Naive thymus-derived CD8-positive, alpha-beta T cell (primary cell): Measurements from ENCODE around the gene DYRK3. TPM values are rescaled to one million over a fixed set of nuclear protein-coding genes. Genes with fewer than 3 reads are reported as not detected.

ENCODE experiments used
- ATAC-seq, 2 donors: fragments of 150-1000 bp; cut with Tn5 transposase in 1 of 2; sonication (Bioruptor Pico), chemical (Tn5 transposase) in 1 of 2; 1 replicate in 1 of 2; 2 replicates in 1 of 2; pipeline ENCODE4 v1.10.0; 2021; ENCODE audit warnings: mild to moderate bottlenecking in 2 of 2, moderate library complexity in 2 of 2
- POLR2A ChIA-PET: fragments of 350-600 bp; sonication (Branson Sonifier 250); formaldehyde crosslinking; loops from one replicate; lab custom pipeline; 2021; ENCODE audit warnings: antibody characterized with exemption; lab: Charles Lee
- DNase-seq, 10 donors: peaks; one replicate each; pipeline versions ENCODE4 v3.0.0 to v3.0.0-alpha.2; 2020 to 2022
- H3K27ac Mint-ChIP-seq, 10 donors: one replicate each; pipeline ENCODE4 v1.8.0; 2020 to 2022; ENCODE audit warnings: mild to moderate bottlenecking in 10 of 10, mixed read lengths in 10 of 10, moderate library complexity in 4 of 10, inconsistent platforms in 1 of 10
- H3K27me3 Mint-ChIP-seq, 5 donors: one replicate each; pipeline ENCODE4 v1.8.0; 2021 to 2022; ENCODE audit warnings: mixed read lengths in 5 of 5
- H3K36me3 Mint-ChIP-seq, 3 donors: one replicate each; pipeline ENCODE4 v1.8.0; 2020 to 2022; ENCODE audit warnings: mixed read lengths in 3 of 3, mild to moderate bottlenecking in 2 of 3, inconsistent platforms in 1 of 3
- H3K4me1 Mint-ChIP-seq, 4 donors: one replicate each; pipeline ENCODE4 v1.8.0; 2021 to 2022; ENCODE audit warnings: mixed read lengths in 4 of 4
- H3K4me3 Mint-ChIP-seq, 10 donors: one replicate each; pipeline ENCODE4 v1.8.0; 2020 to 2022; ENCODE audit warnings: mild to moderate bottlenecking in 10 of 10, mixed read lengths in 10 of 10, moderate library complexity in 6 of 10, inconsistent platforms in 1 of 10
- H3K9me3 Mint-ChIP-seq, 9 donors: one replicate each; pipeline ENCODE4 v1.8.0; 2020 to 2022; ENCODE audit warnings: mixed read lengths in 9 of 9, mild to moderate bottlenecking in 3 of 9, inconsistent platforms in 1 of 9, moderate library complexity in 1 of 9
- polyA plus RNA-seq, 3 donors: library from polyadenylated mRNA; unstranded; fragments of 300-500 nt; fragmentation: Illumina TruSeq; gene quantifications; one replicate each; pipeline ENCODE4 v1.2.3, GENCODE V29; 2021
- total RNA-seq, 8 experiments: library from RNA in 2 of 8; stranded (reverse) in 2 of 8; gene quantifications; one replicate each; pipeline ENCODE4 v1.2.3 and lab custom pipeline; 2021 to 2026

DYRK3 gene
- total and polyA plus RNA-seq, 5 experiments from 2014 or later: 0.22 to 0.34 TPM; not detected in 3

GRCh38 chr1:206653715-206654459, 18.6 kb downstream of the DYRK3 start:
- Mint-ChIP-seq H3K27me3 (peaks cover 7 to 25% (median 15%) of the 10 kb centered on the region in 5 donors), H3K4me3 (no peak overlapping the region), H3K9me3 (no peaks in the 10 kb centered on the region), H3K36me3 (no peaks in the 10 kb centered on the region), H3K4me1 (peaks cover 6 to 15% (median 11%) of the 10 kb centered on the region in 4 donors), H3K27ac (no peak overlapping the region)
- ATAC-seq (no peak), DNase-seq (no peak)
- POLR2A ChIA-PET: no interaction called here

DNA sequence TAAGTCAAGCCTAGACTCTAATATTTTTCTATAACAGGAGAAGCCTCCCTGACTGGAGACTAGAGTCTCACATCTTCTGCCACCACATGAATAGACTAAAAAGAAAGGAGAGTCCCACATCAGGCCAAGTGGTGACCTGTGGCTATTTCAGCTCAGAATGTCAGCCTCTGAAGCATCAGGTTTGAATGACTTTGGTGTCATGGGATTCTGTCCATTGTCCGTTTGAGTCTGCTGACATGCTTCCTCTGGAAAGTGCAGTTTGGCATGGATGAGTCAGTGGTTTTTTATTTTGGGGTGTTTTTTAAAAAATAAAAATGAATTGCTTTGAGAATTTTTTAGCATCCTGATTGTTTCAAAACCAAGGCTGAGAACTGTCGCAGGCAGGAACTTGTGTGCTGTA, 19.5 kb downstream of the DYRK3 start:
- peaks cover 6 to 15% (median 11%) of the 10 kb centered on the region in 4 donors for H3K4me1 Mint-ChIP-seq
- no peak for DNase-seq
- H3K36me3 Mint-ChIP-seq: no peaks in the 10 kb centered on the region
- ATAC-seq: no peak
- POLR2A ChIA-PET: no interaction called here
- no peak overlapping the region for H3K27ac Mint-ChIP-seq
- no peak overlapping the region for H3K4me3 Mint-ChIP-seq
- peaks cover 7 to 27% (median 15%) of the 10 kb centered on the region in 5 donors for H3K27me3 Mint-ChIP-seq
- no peaks in the 10 kb centered on the region for H3K9me3 Mint-ChIP-seq

DNA sequence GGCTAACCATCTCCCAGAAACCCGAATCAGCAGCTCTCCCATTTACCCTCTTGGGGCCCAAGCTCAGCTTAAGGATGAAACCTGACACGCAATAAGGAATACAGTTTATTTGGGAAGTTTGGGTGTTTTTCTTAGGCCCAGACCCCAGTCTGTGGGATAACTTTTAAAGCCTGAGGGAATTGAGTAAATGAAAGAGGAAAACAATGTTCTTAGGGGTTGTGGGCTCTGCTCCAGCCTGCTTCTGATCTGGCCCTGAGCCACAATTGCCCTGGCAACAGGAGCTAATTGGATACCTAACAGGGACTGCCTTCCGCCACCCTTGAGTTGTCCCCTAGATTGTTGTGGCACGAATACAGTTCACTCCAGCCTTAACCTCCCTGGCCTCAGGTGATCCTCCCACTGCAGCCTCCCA, 20.1 kb downstream of the DYRK3 start:
- Mint-ChIP-seq H3K27me3 (peaks cover 7 to 34% (median 15%) of the 10 kb centered on the region in 5 donors), H3K4me1 (peaks cover 6 to 15% (median 11%) of the 10 kb centered on the region in 4 donors), H3K36me3 (no peaks in the 10 kb centered on the region), H3K27ac (no peak overlapping the region), H3K9me3 (no peaks in the 10 kb centered on the region), H3K4me3 (no peak overlapping the region)
- ATAC-seq: no peak
- POLR2A ChIA-PET: no interaction called here
- no peak for DNase-seq

- H3K4me1 Mint-ChIP-seq: peaks cover 6 to 15% (median 11%) of the 10 kb centered on the region in 4 donors
- DNase-seq (no peak), ATAC-seq (no peak)
- H3K9me3 Mint-ChIP-seq: no peaks in the 10 kb centered on the region
- POLR2A ChIA-PET: no interaction called here
- no peaks in the 10 kb centered on the region for H3K36me3 Mint-ChIP-seq
- no peak overlapping the region for H3K27ac Mint-ChIP-seq
- H3K27me3 Mint-ChIP-seq: peaks cover 10 to 45% (median 21%) of the 10 kb centered on the region in 5 donors
- no peak overlapping the region for H3K4me3 Mint-ChIP-seq
Measured at GRCh38 chr1:206656936-206657335, 21.6 kb downstream of the DYRK3 start.

- POLR2A ChIA-PET: no interaction called here
- Mint-ChIP-seq H3K36me3 (no peaks in the 10 kb centered on the region), H3K4me3 (peak overlapping the region in 4 of 10 donors; percentile 10 to 39 (median 29)), H3K4me1 (peaks cover 6 to 15% (median 11%) of the 10 kb centered on the region in 4 donors), H3K27ac (no peak overlapping the region), H3K27me3 (peaks cover 10 to 50% (median 28%) of the 10 kb centered on the region in 5 donors), H3K9me3 (no peaks in the 10 kb centered on the region)
- ATAC-seq (no peak), DNase-seq (no peak)
Measured at GRCh38 chr1:206657751-206658150, 22.4 kb downstream of the DYRK3 start.

DNA sequence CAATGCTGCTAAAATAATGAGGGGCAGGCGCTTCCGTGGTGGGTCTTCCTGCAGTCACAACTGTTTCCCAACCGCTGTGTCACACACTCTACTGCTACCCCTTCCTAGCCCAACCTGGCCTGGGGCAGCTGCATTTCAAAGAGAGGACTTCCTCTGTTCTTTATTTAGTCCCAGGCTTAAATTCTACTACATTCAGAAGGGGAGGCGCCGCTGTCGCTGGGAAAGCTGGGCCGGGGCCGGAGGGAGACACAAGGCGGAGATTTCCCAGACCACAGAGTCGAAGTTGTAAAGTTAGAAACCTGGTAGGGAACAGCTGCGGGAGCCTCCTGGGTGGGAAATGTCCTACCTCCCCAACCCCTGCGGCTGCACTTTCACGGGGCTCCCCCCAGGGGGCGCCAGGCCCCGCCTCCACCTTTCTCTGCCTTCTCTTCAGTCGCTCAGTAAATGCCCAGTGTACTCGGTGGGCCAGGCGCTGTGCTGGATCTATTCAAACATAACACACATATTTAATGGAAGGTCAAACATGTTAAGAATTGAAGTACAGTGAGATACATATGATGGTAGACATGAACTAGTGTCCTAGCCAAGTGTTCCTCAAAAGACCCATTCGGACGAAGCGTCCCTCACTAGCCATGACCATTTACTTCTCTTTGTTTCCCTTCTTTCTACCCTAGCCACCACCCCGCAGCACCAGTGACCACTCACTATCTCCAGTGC, 23.1 kb downstream of the DYRK3 start:
- no peaks in the 10 kb centered on the region for H3K9me3 Mint-ChIP-seq
- no peaks in the 10 kb centered on the region for H3K36me3 Mint-ChIP-seq
- H3K4me3 Mint-ChIP-seq: peak overlapping the region in 6 of 10 donors; percentile 15 to 45 (median 36)
- ATAC-seq (peak; percentile 78 to 85), DNase-seq (peak in 9 of 10 donors; percentile 26 to 57 (median 43))
- POLR2A ChIA-PET: no interaction called here
- H3K4me1 Mint-ChIP-seq: peaks cover 6 to 19% (median 12%) of the 10 kb centered on the region in 4 donors
- peak overlapping the region in 1 of 10 donors; percentile 27 for H3K27ac Mint-ChIP-seq
- H3K27me3 Mint-ChIP-seq: peaks cover 12 to 57% (median 30%) of the 10 kb centered on the region in 5 donors

- Mint-ChIP-seq H3K4me3 (no peak overlapping the region), H3K27me3 (peaks cover 16 to 62% (median 30%) of the 10 kb centered on the region in 5 donors), H3K27ac (no peak overlapping the region), H3K4me1 (peaks cover 6 to 24% (median 14%) of the 10 kb centered on the region in 4 donors), H3K36me3 (no peaks in the 10 kb centered on the region), H3K9me3 (no peaks in the 10 kb centered on the region)
- POLR2A ChIA-PET: no interaction called here
- no peak for DNase-seq
- no peak for ATAC-seq
Measured at GRCh38 chr1:206658981-206659273, 23.6 kb downstream of the DYRK3 start.

DNA sequence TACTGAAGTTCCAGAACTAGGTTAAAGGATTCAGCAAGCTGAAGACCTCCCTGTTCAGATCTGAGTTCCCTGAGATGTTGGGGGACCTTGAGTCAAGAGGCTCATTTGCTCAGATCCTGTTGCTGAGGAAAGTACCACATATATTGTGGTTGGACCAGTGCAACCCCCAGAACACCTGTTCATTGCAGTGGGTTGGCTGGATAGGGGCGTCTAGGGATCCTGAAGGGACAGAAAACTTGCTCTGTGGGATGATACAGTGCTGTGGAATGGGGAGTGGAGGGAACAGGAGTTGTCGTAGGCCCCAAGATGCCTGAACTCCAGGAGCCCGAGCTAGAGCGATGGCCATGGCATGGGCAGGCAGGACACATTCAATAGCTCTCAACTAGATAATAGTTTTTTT, 24.8 kb downstream of the DYRK3 start:
- Mint-ChIP-seq H3K27ac (no peak overlapping the region), H3K27me3 (peaks cover 18 to 68% (median 34%) of the 10 kb centered on the region in 5 donors), H3K36me3 (no peaks in the 10 kb centered on the region), H3K4me3 (no peak overlapping the region), H3K9me3 (no peaks in the 10 kb centered on the region), H3K4me1 (peaks cover 8 to 36% (median 18%) of the 10 kb centered on the region in 4 donors)
- POLR2A ChIA-PET: interaction anchor here (0.8 kb wide), 1 partner anchor 12 kb away, joined by 4 read pairs; no protein-coding TSS in a partner anchor
- ATAC-seq (no peak), DNase-seq (no peak)

DNA sequence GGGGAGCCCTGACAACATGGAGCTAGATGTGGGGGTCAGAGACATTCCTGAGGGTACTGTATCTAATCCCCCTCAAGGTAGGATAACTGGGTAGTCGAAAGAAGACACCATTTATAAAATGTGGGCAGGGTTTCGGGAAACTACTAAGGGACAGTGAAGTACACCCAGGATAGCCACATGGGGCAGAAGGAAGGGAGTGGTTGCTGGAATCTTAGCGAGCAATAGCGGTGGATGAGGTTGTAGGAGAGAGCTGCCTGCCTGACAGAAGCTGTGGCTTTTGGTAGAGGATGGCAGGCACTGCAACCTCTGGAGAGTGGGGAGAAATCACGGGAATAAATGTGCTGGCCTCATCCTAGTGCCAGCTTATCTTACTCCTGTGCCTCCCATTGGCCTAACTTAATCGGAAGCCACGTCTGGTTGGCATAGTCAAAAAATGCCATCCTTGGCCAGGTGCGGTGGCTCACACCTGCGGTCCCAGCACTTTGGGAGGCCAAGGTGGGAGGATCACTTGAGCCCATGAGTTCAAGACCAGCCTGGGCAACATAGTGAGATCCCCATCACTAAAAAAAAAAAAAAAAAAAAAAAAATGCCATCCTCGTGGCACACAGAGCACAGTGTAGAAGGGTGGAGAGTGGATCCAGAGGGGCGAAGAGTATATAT, 26.0 kb downstream of the DYRK3 start:
- DNase-seq (no peak), ATAC-seq (no peak)
- Mint-ChIP-seq H3K27me3 (peaks cover 18 to 67% (median 34%) of the 10 kb centered on the region in 5 donors), H3K4me1 (peaks cover 8 to 37% (median 18%) of the 10 kb centered on the region in 4 donors), H3K4me3 (no peak overlapping the region), H3K27ac (no peak overlapping the region), H3K9me3 (no peaks in the 10 kb centered on the region), H3K36me3 (no peaks in the 10 kb centered on the region)
- POLR2A ChIA-PET: no interaction called here

DNA sequence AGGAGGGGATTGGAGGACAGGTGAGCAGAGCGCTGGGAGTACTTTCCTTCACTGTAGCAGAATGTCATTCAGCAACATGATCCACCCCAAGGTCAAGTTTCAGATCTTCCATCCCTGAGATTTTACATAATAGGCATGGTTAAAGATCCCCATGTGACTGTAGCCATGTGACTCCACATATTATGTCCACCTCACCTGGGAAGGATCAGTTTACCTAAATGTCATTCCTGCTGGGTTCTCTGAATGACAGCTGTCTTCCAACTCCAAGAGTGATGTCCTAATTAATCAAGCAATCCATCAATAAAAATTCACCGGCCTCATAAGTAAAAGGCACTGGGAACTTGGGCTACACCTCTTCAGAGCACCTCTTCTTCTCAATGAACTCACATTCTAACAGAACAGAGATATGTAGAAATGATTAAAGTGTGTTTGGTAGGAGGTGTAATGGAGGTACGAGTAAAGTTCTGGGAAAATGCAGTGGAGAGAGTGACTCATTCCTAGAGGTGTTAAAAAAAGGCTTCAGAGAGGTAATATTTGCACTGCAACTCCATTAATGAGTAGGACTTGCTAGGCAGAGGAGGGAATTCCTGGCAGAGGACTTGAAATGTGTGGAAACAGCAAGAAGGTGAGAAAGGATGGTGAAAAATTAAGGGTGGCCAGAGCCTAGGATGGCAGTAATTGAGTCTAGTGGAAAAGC, 27.2 kb downstream of the DYRK3 start:
- no peak for ATAC-seq
- peaks cover 8 to 37% (median 17%) of the 10 kb centered on the region in 4 donors for H3K4me1 Mint-ChIP-seq
- DNase-seq: no peak
- peaks cover 13 to 61% (median 31%) of the 10 kb centered on the region in 5 donors for H3K27me3 Mint-ChIP-seq
- H3K4me3 Mint-ChIP-seq: no peak overlapping the region
- no peaks in the 10 kb centered on the region for H3K9me3 Mint-ChIP-seq
- POLR2A ChIA-PET: no interaction called here
- no peaks in the 10 kb centered on the region for H3K36me3 Mint-ChIP-seq
- H3K27ac Mint-ChIP-seq: peak overlapping the region in 1 of 10 donors; percentile 40

GRCh38 chr1:206663362-206663761, 28.0 kb downstream of the DYRK3 start:
- peaks cover 6 to 36% (median 11%) of the 10 kb centered on the region in 4 donors for H3K4me1 Mint-ChIP-seq
- H3K36me3 Mint-ChIP-seq: no peaks in the 10 kb centered on the region
- no peaks in the 10 kb centered on the region for H3K9me3 Mint-ChIP-seq
- no peak overlapping the region for H3K4me3 Mint-ChIP-seq
- no peak overlapping the region for H3K27ac Mint-ChIP-seq
- DNase-seq (no peak), ATAC-seq (no peak)
- peaks cover 13 to 58% (median 32%) of the 10 kb centered on the region in 5 donors for H3K27me3 Mint-ChIP-seq
- POLR2A ChIA-PET: interaction anchor here (1.4 to 1.6 kb wide), 2 partner anchors 29 to 184 kb away, joined by 6 to 7 read pairs; partner anchors contain the start of gene DYRK3
